ENCODE results near the gene SELENOH. TPM values are rescaled to one million over a fixed set of nuclear protein-coding genes. Genes with fewer than 3 reads are reported as not detected.
A peak's percentile ranks its signal among the peaks of the same experiment; 100 is the strongest.

Gene SELENOH
- total and polyA plus RNA-seq, 8 donors, result 32.1 to 96.4 (median 58.9) TPM

- 7 to 8% methylated on average over 3 of the region's 3 CpGs for WGBS, 2 donors
- no peaks in the 10 kb centered on the region for H3K9me3 ChIP-seq
- peaks cover 73 to 93% (median 90%) of the 10 kb centered on the region in 3 donors for H3K4me1 ChIP-seq
- intact Hi-C loops (cut with DNase I), result no loop called here
- DNase-seq, result peak in 2 of 6 donors; percentile 48 to 54
- peak; percentile 24 to 60 (median 54) for ATAC-seq
- H3K27me3 ChIP-seq, result no peaks in the 10 kb centered on the region
- H3K4me3 ChIP-seq, result peak overlapping the region in 2 of 4 donors; percentile 8 to 18
- TF ChIP-seq CTCF (IDR thresholded peaks at IDR 0.05), result no peak
- no peaks in the 10 kb centered on the region for H3K36me3 ChIP-seq
- FAIRE-seq, result no peak
- peak overlapping the region; percentile 58 to 85 (median 83) for H3K27ac ChIP-seq
These were observed 36.7 kb downstream of the SELENOH start for GRCh38 chr11:57777969-57778317.

- peak overlapping the region in 2 of 4 donors; percentile 8 to 18 for H3K4me3 ChIP-seq
- H3K27me3 ChIP-seq, result no peaks in the 10 kb centered on the region
- TF ChIP-seq CTCF (IDR thresholded peaks at IDR 0.05), result no peak
- H3K4me1 ChIP-seq, result peaks cover 77 to 98% (median 96%) of the 10 kb centered on the region in 3 donors
- 2 to 5% methylated on average over 6 of the region's 6 CpGs for WGBS, 2 donors
- H3K9me3 ChIP-seq, result no peaks in the 10 kb centered on the region
- peak; percentile 81 to 92 (median 90) for DNase-seq
- H3K36me3 ChIP-seq, result no peaks in the 10 kb centered on the region
- ATAC-seq, result peak; percentile 76 to 82 (median 82)
- H3K27ac ChIP-seq, result peak overlapping the region; percentile 58 to 85 (median 83)
- intact Hi-C loops (cut with DNase I), result no loop called here
- no peak for FAIRE-seq
These were observed 37.2 kb downstream of the SELENOH start for GRCh38 chr11:57778318-57779037.

GRCh38 chr11:57779276-57779675 lies 38.0 kb downstream of the SELENOH start:
- Histone ChIP-seq H3K9me3 (no peaks in the 10 kb centered on the region), H3K27ac (peak overlapping the region; percentile 58 to 85 (median 83)), H3K36me3 (no peaks in the 10 kb centered on the region), H3K4me1 (peaks cover 80 to 96% (median 95%) of the 10 kb centered on the region in 3 donors), H3K27me3 (no peaks in the 10 kb centered on the region), H3K4me3 (peak overlapping the region in 1 of 4 donors; percentile 18)
- DNase-seq (peak in 3 of 6 donors; percentile 47 to 79 (median 60)), ATAC-seq (peak; percentile 59 to 71 (median 65)), FAIRE-seq (no peak)
- intact Hi-C loops (cut with DNase I), result no loop called here
- 4 to 5% methylated on average over 1 of the region's 1 CpG for WGBS, 2 donors
- TF ChIP-seq CTCF (IDR thresholded peaks at IDR 0.05), result no peak

- ATAC-seq (peak; percentile 74 to 83 (median 80)), FAIRE-seq (no peak), DNase-seq (peak; percentile 72 to 89 (median 82))
- Histone ChIP-seq H3K36me3 (no peaks in the 10 kb centered on the region), H3K27me3 (no peaks in the 10 kb centered on the region), H3K4me3 (no peak overlapping the region), H3K4me1 (peaks cover 72 to 83% (median 73%) of the 10 kb centered on the region in 3 donors), H3K9me3 (no peaks in the 10 kb centered on the region), H3K27ac (peak overlapping the region; percentile 42 to 85 (median 66))
- WGBS, 2 donors, result 16 to 18% methylated on average over 3 of the region's 3 CpGs
- TF ChIP-seq CTCF (IDR thresholded peaks at IDR 0.05), result no peak
- intact Hi-C loops (cut with DNase I), result no loop called here
These were observed 40.2 kb downstream of the SELENOH start for GRCh38 chr11:57781529-57781943.

GRCh38 chr11:57785072-57785471 lies 43.8 kb downstream of the SELENOH start:
- no peak for FAIRE-seq
- TF ChIP-seq CTCF (IDR thresholded peaks at IDR 0.05), result no peak
- 86 to 88% methylated on average over 2 of the region's 2 CpGs for WGBS, 2 donors
- intact Hi-C loops (cut with DNase I), result no loop called here
- no peak for ATAC-seq
- H3K9me3 ChIP-seq, result no peaks in the 10 kb centered on the region
- H3K4me3 ChIP-seq, result no peak overlapping the region
- H3K27me3 ChIP-seq, result no peaks in the 10 kb centered on the region
- peaks cover 45 to 76% (median 66%) of the 10 kb centered on the region in 3 donors for H3K4me1 ChIP-seq
- H3K27ac ChIP-seq, result no peak overlapping the region
- H3K36me3 ChIP-seq, result no peaks in the 10 kb centered on the region
- DNase-seq, result no peak
